Measurements from ENCODE around the gene YBX2. TPM values are rescaled to one million over a fixed set of nuclear protein-coding genes. Genes with fewer than 3 reads are reported as not detected.

Gene YBX2
- total and polyA plus RNA-seq, 2 donors (not counting 3 experiments of a cell fraction or from before 2014, with no cell fraction given): 0.15 to 0.31 TPM

DNA sequence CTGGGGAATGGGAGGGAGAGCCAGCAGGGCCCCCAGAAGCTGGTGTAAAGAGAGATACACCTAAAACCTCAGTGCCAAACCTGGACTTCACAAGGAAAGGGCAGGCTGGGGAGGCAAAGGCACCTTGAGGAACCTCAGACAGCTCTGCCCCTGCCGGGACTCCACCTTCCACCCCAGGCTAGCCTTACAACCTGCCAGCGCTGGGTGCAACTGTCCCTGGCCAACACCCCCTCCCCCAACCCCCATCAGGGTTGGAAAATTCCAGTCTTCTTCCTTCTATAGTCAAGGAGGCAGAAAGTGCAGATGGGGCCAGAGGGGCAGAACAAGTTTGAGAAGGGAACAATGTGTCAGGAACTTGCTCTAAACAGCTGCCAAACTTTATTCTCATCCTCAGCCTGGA lies 2.2 kb downstream of the YBX2 start:
- Histone ChIP-seq H3K27me3 (ENCODE audit: control insufficient read depth in 2 of 2, insufficient read depth in 2 of 2, low read length in 2 of 2) (peaks cover 20 to 37% of the 10 kb centered on the region in 2 experiments), H3K9me1 (replicated peaks; ENCODE audit: control insufficient read depth, extremely low read depth, insufficient read depth, low read length) (no peaks in the 10 kb centered on the region), H2AFZ (ENCODE audit: low read depth, low read length) (no peak overlapping the region), H3K9me3 (replicated peaks; ENCODE audit: control insufficient read depth, insufficient read depth, low read length) (no peaks in the 10 kb centered on the region), H3K4me3 (replicated peaks in 1 of 3; ENCODE audit: insufficient read depth in 1 of 3, low read depth in 1 of 3, low read length in 3 of 3) (no peak overlapping the region), H3K4me2 (ENCODE audit: insufficient read depth, low read length) (no peak overlapping the region), H3K27ac (ENCODE audit: insufficient read depth, low read depth, low read length) (no peak overlapping the region), H3K4me1 (ENCODE audit: control insufficient read depth, extremely low read depth, insufficient read depth, low read length) (peaks cover 8% of the 10 kb centered on the region), H4K20me1 (replicated peaks; ENCODE audit: control insufficient read depth, extremely low read depth, insufficient read depth, low read length) (no peaks in the 10 kb centered on the region), H3K36me3 (ENCODE audit: control insufficient read depth in 2 of 2, extremely low read depth in 1 of 2, insufficient read depth in 2 of 2, low read length in 2 of 2) (no peaks in the 10 kb centered on the region), H3K79me2 (ENCODE audit: control insufficient read depth, insufficient read depth, low read length) (no peaks in the 10 kb centered on the region), H3K9ac (replicated peaks; ENCODE audit: extremely low read depth, insufficient read depth, low read length) (no peak overlapping the region)
- no TSS peak for BruUV-seq (replicated peaks)
- intact Hi-C loops (cut with micrococcal nuclease) (no loop called here), dilution Hi-C loops (cut with MboI; ENCODE audit: extremely low pct_ligation_motif_present, low sequenced_read_pairs) (no loop called here)
- no peak for TF ChIP-seq GATA2 (IDR thresholded peaks at IDR 0.05; ENCODE audit: insufficient read depth, insufficient read length, low read depth, low read length)
- no peak for TF ChIP-seq MYC (IDR thresholded peaks at IDR 0.05; ENCODE audit: low read depth, low read length)
- no peak for TF ChIP-seq POLR2AphosphoS5 (IDR thresholded peaks at IDR 0.05; ENCODE audit: insufficient read depth, low read depth, low read length)
- TF ChIP-seq, protein P1, sequence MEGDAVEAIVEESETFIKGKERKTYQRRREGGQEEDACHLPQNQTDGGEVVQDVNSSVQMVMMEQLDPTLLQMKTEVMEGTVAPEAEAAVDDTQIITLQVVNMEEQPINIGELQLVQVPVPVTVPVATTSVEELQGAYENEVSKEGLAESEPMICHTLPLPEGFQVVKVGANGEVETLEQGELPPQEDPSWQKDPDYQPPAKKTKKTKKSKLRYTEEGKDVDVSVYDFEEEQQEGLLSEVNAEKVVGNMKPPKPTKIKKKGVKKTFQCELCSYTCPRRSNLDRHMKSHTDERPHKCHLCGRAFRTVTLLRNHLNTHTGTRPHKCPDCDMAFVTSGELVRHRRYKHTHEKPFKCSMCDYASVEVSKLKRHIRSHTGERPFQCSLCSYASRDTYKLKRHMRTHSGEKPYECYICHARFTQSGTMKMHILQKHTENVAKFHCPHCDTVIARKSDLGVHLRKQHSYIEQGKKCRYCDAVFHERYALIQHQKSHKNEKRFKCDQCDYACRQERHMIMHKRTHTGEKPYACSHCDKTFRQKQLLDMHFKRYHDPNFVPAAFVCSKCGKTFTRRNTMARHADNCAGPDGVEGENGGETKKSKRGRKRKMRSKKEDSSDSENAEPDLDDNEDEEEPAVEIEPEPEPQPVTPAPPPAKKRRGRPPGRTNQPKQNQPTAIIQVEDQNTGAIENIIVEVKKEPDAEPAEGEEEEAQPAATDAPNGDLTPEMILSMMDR (IDR thresholded peaks at IDR 0.05; ENCODE audit: extremely low read depth in 1 of 2, insufficient read depth in 1 of 2, low read depth in 1 of 2, low read length in 2 of 2): no peak
- TF ChIP-seq, protein P2, sequence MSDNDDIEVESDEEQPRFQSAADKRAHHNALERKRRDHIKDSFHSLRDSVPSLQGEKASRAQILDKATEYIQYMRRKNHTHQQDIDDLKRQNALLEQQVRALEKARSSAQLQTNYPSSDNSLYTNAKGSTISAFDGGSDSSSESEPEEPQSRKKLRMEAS (IDR thresholded peaks at IDR 0.05; ENCODE audit: insufficient read depth, insufficient read length): no peak
- no peak for TF ChIP-seq JUN (IDR thresholded peaks at IDR 0.05; ENCODE audit: borderline replicate concordance, insufficient read depth, insufficient read length, low read depth)
- no peak for TF ChIP-seq FOS (IDR thresholded peaks at IDR 0.05; ENCODE audit: borderline replicate concordance, insufficient read depth, low read length)
- TF ChIP-seq EZH2 (IDR thresholded peaks at IDR 0.05; ENCODE audit: borderline replicate concordance, low read depth, low read length, severe bottlenecking): no peak
- TF ChIP-seq POLR2A (IDR thresholded peaks at IDR 0.05; ENCODE audit: low read depth, low read length): no peak
- DNase-seq (ENCODE audit: low read depth, low spot score) (no peak), FAIRE-seq (no peak)
- CTCF ChIA-PET: interaction anchor here (1.2 to 1.6 kb wide), 3 partner anchors 11 to 246 kb away, joined by 4 to 9 read pairs (median 5); partner anchors contain the start of gene SLC2A4
- POLR2A ChIA-PET: no interaction called here

Data from endothelial cell of umbilical vein (primary cell).